HG03460 (cell line): ENCODE measurements around the gene TAF1D.
A peak's percentile ranks its signal among the peaks of the same experiment; 100 is the strongest.
"Not testable (repeated sequence)": the region's sequence is repeated elsewhere in the genome, so short reads cannot be mapped to it uniquely, and the experiment has no call there.

Source experiments
- ATAC-seq: cut with Tn5 transposase; IDR thresholded peaks from one replicate; pipeline ENCODE4 v1.9.1; 2021; ENCODE audit not compliant: unreplicated experiment

Gene TAF1D, protein sequence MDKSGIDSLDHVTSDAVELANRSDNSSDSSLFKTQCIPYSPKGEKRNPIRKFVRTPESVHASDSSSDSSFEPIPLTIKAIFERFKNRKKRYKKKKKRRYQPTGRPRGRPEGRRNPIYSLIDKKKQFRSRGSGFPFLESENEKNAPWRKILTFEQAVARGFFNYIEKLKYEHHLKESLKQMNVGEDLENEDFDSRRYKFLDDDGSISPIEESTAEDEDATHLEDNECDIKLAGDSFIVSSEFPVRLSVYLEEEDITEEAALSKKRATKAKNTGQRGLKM

GRCh38 chr11:93741094-93741881 lies at the start of gene TAF1D, which contains the start of gene C11orf54:
TSS of gene TAF1D (minus strand) at chr11:93741495. CDS start at chr11:93739304, 2,191 bp downstream.
TSS of gene C11orf54 (plus strand) at chr11:93741672. CDS start at chr11:93747394, 5,722 bp downstream.
- peak; percentile 81 for ATAC-seq

GRCh38 chr11:93784935-93785360 lies 43.7 kb upstream of the TAF1D start:
- peak; percentile 29 for ATAC-seq

DNA sequence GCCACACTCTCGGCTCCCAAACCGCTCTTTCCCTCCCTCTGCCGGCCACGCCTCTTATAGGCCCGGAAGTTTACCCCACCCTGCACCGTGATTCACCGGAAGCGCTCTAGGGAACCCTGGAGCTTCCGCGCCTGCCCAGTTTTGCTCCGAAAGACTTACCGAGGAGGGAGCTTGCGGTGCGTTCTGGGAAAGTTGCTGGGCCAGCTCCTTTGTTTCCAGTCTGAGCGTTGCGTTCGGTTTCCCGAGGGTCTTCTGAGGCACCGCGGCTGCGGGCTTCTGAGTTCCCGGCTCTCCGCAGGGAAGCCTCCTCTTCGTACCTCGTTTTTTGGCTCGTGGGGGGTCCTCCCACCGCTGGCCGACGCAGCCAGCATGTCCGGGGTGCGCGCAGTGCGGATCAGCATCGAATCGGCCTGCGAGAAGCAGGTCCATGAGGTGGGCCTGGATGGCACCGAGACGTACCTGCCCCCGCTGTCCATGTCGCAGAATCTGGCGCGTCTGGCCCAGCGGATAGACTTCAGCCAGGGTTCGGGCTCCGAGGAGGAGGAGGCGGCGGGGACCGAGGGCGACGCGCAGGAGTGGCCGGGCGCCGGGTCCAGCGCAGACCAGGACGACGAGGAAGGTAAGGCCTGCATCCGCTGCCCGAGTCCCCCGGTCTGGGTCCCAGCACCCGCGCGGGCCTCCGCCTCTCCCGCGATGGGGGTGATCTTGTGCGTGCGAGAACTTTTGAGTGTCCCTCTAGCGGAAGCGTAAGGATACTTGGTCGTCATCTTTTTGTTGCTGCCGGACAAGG lies 43.0 kb upstream of the TAF1D start, which contains the start of gene MED17:
Gene MED17, plus strand, starts transcription at position 138 of the 790 bp plus-strand sequence. Its CDS starts 232 bp downstream, at position 370.
- peak; percentile 97 for ATAC-seq

GRCh38 chr11:93783765-93784144 lies 42.5 kb upstream of the TAF1D start:
- ATAC-seq = peak; percentile 42

DNA sequence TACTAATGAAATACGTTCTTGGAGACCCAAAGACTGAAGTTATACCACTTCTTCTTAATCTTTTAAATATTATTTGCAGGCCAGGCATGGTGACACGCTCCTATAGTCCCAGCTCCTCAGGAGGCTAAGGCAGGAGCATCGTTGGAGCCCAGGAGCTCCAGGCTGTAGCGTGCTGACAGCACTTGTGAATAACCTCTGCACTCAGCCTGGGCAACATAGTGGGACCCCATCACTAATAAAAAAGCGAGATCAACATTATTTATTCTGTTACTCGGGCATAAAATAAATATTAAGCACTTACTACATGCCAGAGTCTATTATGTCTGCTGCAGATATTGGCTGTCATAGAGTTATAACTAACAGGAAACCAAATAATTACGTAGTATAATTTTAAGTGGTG lies 42.1 kb upstream of the TAF1D start:
- ATAC-seq = no peak

- ATAC-seq = no peak
These were observed 34.0 kb upstream of the TAF1D start for GRCh38 chr11:93775289-93775688.

DNA sequence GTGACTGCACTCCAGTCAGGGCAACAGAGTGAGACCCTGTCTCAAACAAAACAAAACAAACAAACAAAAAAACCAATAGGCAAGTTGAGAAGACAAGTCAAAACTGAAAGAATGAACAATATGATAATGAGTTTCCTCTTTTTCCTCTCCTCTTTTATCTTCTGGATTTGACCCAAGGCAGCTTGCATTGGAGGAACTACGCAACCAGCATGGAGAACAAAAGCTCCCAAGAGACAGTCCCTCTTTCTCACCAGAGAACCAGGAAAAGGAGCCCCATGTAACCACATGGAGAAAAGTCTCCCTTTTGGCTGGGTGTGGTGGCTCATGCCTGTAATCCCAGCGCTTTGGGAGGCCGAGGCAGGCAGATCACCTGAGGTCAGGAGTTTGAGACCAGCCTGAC lies 33.3 kb upstream of the TAF1D start:
- not testable (repeated sequence) for ATAC-seq

DNA sequence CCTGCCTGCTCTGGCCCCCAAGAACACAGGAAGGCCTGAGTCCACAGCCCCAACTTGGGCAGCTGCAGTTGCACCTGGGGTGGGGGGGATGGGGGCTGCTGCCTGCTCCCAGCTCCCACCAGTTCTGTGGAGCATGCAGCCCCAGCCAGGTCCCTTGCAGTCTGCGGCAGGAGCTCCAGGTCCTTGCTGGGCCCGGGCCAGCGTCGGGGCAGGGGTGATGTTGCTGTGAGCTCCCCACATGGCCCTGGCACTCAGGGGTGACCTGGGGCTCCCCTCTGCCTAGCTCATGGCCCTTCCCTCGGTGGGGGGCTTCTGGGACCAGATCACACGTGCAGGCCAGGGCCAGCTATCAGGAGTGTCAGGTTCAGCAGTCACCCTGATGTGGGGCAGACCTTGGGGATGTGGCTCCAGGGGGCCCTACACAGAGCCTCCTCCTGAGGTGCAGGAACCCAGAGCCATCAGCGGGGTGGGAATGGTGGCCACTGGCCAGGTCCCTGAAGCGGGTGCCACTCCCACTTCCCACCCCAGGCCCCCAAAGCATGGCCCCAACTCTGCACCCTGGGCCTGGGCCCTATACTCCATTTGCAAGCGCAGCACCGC lies 32.4 kb upstream of the TAF1D start:
- ATAC-seq = no peak

DNA sequence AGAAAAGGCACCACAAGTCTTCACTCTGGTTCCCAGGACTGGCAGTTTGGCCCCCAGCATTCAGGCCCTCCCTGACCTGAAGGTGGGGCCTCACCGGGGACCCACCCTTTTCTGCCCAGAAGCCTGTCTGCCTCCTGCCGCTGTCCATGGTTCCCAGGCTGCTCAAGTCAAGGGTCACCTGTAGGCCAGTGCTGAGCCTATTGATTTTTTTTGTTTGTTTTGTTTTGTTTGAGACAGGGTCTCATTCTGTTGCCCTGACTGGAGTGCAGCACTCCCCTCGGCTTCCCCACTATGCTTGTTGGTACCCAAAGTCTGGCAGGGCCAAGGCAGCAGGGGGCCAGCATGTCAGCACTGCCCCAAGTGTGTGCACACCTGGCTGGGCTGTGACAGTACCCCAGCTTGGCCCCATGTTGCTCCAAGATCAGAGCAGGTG lies 31.8 kb upstream of the TAF1D start:
- no peak for ATAC-seq

GRCh38 chr11:93772123-93772522 lies 30.8 kb upstream of the TAF1D start:
- no peak for ATAC-seq

DNA sequence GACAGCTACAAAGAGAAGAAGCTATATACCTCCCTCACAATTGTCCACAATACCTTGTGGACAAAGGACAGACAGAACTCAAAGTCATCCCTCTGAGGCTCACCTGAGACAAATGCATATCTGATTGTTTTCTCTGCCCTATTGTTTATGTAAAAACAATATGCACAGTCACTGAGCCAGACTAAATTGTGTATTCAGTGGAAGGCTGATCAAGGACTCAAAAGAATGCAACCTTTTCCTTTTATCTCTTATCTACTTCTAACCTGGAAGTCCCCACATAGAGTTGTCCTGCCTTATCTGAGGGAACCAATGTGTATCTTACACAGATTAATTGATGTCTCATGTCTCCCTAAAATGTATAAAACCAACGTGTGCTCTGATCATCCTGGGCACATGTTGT lies 28.9 kb upstream of the TAF1D start:
- no peak for ATAC-seq

- no peak for ATAC-seq
These were observed 25.7 kb upstream of the TAF1D start for GRCh38 chr11:93767018-93767417.

DNA sequence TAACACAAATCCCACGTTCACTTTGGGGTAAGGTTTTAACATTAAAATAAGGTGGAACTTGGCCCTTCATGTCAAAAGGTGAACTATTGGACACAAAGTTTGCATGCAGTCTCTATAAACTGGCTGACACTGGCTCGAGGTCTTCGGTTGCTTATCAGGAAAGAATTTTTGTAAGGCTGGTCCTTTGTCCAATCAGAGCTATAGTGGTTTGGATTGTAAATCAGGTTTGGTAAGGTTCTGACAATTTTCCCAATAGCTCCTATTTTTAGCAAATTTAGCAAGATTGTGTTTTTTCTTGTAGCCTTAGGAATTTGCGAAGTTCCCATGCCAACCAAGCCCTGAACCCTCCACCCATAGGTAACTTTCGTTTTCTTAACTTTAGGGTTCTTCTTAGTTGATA lies 25.2 kb upstream of the TAF1D start:
- no peak for ATAC-seq

DNA sequence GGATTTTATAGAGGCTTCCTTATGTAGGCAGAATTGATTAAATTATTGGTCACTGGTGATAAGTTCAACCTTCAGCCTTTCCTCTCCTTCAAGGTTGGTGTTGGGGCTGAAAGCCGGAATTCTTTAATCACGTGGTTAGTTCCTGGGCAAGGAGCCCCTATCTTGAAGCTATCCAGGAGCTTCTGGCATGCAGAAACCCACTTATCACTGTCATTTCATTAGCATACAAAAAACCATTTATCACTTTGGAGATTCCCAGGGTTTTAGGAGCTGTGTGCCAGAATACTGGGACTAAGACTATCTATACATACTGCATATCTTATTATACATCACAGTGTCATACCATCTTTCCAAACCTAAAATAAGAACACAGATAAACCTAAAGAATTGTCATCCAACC lies 24.3 kb upstream of the TAF1D start:
- no peak for ATAC-seq

DNA sequence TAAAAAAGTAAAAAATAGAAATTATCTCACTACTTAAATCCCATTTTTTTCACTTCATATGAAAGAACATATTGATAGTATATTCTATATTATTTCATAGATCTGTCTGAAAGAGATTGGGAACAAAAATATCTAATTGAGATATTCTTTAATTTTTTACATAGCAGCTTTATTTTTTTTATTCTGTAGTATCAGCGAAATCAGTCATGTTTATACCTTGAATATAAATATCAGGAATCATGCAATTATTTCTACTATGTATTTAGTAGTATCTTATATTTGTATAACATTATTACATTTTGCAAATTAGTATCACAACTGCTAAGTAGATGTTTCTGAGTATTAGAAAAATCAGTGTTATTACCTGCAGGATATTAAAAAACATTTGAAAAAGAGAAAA lies 20.6 kb upstream of the TAF1D start:
- no peak for ATAC-seq

GRCh38 chr11:93759123-93759522 lies 17.8 kb upstream of the TAF1D start:
- ATAC-seq = not testable (repeated sequence)

DNA sequence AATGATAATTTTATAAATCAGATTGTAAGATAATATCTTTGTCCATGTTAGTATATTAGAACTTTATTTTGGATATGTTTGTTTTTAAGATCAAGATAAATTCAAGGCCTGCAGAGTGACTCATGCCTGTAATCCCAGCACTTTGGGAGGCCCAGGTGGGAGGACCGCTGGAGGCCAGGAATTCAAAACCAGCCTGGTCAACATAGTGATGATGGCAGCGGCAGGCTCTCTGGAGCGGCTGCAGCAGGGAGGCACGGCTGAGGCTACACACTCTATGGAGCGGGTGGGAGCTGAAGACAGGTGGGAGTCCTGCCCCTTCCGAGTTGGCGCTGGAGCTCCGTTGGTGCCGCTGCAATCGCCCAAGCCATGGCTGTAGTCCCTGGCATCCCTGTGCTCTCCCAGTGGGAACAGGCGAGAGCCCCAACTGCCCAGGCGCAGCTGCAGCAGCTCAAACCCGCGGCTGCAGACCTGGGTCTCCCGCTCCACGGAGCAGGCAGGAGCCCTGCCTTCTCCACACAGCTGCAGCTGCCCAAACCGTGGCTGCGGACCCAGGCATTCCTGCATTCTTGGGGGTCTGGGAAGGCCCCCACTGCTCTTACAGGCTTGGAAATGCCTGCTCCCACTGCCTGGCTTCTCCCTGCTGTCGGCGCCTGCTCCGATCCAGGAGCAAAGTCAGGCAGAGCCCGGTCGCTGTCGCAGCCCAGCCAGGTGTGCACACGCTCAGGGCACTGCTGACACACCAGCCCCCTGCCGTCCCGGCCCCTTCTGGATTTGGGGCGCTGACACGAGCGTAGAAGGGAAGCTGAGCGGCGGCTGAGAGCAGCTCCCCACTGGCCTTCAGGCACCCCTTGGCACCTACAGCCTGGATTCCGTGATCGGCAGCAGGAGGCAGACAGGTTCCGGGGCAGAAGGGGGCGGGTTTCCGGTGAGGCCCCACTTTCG lies 16.9 kb upstream of the TAF1D start:
- ATAC-seq = no peak

DNA sequence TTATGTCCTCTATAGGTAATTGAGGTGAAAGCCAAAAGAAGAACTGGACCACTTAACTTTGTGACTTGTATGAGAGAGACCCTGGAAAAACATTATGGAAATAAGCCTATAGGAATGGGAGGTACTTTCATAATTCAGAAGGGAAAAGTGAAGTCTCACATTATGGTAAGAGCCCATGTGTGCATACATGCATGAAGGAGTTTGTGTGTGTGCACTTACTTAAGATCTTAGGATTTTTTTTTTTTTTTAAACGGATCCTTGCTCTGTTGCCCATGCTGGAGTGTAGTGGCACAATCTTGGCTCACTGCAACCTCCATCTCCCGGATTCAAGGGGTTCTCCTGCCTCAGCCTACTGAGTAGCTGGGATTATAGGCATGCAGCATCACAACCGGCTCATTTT lies 16.0 kb upstream of the TAF1D start:
- ATAC-seq = no peak

- ATAC-seq = no peak
These were observed 15.5 kb upstream of the TAF1D start for GRCh38 chr11:93756748-93757147.

- ATAC-seq = no peak
These were observed 11.9 kb upstream of the TAF1D start for GRCh38 chr11:93753241-93753640.
